H1 (cell line): Measurements from ENCODE around the gene WDR27. TPM values are rescaled to one million over a fixed set of nuclear protein-coding genes. Genes with fewer than 3 reads are reported as not detected.

Experiments
- CTCF ChIA-PET: fragments of 300-600 bp; sonication (Branson Sonifier 250); formaldehyde crosslinking; loops from one replicate; lab custom pipeline; 2021; ENCODE audit not compliant: partially characterized antibody; lab: Charles Lee
- POLR2A ChIA-PET: fragments of 300-600 bp; sonication (Branson Sonifier 250); formaldehyde crosslinking; loops from one replicate; lab custom pipeline; 2021; ENCODE audit warnings: inconsistent platforms; ENCODE audit not compliant: partially characterized antibody; lab: Charles Lee
- DNase-seq, 2 experiments: peaks; one replicate each; pipeline versions ENCODE4 v3.0.0 to v3.0.0-alpha.2; 2010 to 2022; ENCODE audit warnings: low spot score in 2 of 2, low read depth in 1 of 2, mixed read lengths in 1 of 2
- FAIRE-seq: peaks from 2 replicates; lab custom pipeline; 2011; peaks lifted over from hg19 to GRCh38; lab: Jason Lieb, UNC
- H2AFZ ChIP-seq: 2 replicates; pipeline ENCODE4 v1.8.1; 2012; ENCODE audit warnings: low read length, inconsistent platforms
- H2AK5ac ChIP-seq: 2 replicates; pipeline ENCODE4 v1.6.1; 2013; ENCODE audit warnings: low read depth, low read length
- H2BK120ac ChIP-seq: replicated peaks from 2 replicates; pipeline ENCODE3; 2013; ENCODE audit warnings: low read depth, low read length, inconsistent platforms
- H2BK12ac ChIP-seq: 2 replicates; pipeline ENCODE4 v1.6.1; 2013; ENCODE audit warnings: low read depth, low read length
- H2BK15ac ChIP-seq: 2 replicates; pipeline ENCODE4 v1.6.1; 2013; ENCODE audit warnings: low read length
- H2BK20ac ChIP-seq: 2 replicates; pipeline ENCODE4 v1.6.1; 2013; ENCODE audit warnings: low read length
- H2BK5ac ChIP-seq: 2 replicates; pipeline ENCODE4 v1.6.1; 2013; ENCODE audit warnings: low read depth, low read length
- H3K14ac ChIP-seq: 2 replicates; pipeline ENCODE4 v1.6.1; 2013; ENCODE audit warnings: inconsistent platforms; ENCODE audit not compliant: insufficient read length
- H3K18ac ChIP-seq: 2 replicates; pipeline ENCODE4 v1.6.1; 2013; ENCODE audit warnings: low read length; ENCODE audit errors: extremely low read depth
- H3K23ac ChIP-seq: 2 replicates; pipeline ENCODE4 v1.6.1; 2013; ENCODE audit warnings: inconsistent platforms; ENCODE audit not compliant: insufficient read length
- H3K23me2 ChIP-seq: 2 replicates; pipeline ENCODE4 v1.6.1; 2013; ENCODE audit warnings: low read depth, low read length
- H3K27ac ChIP-seq: 2 replicates; pipeline ENCODE4 v1.6.1; 2011; ENCODE audit warnings: low read depth, low read length, inconsistent platforms
- H3K27me3 ChIP-seq, 4 experiments: replicated peaks in 1 of 4; 1 replicate in 1 of 4; 2 replicates in 3 of 4; pipeline versions ENCODE4 v1.6.1 to v1.8.1; 2011 to 2013; ENCODE audit warnings: low read length in 3 of 4, mild to moderate bottlenecking in 3 of 4, inconsistent platforms in 2 of 4, mixed read lengths in 2 of 4, moderate library complexity in 1 of 4; ENCODE audit not compliant: control insufficient read depth in 3 of 4, insufficient read depth in 3 of 4; ENCODE audit errors: extremely low read depth in 1 of 4
- H3K36me3 ChIP-seq, 4 experiments: 2 replicates each; pipeline versions ENCODE4 v1.6.1 to v1.8.1; 2011 to 2013; ENCODE audit warnings: mild to moderate bottlenecking in 4 of 4, low read length in 3 of 4, moderate library complexity in 2 of 4, control low read depth in 1 of 4, inconsistent platforms in 1 of 4; ENCODE audit not compliant: insufficient read depth in 4 of 4, control insufficient read depth in 2 of 4
- H3K4ac ChIP-seq: replicated peaks from 2 replicates; pipeline ENCODE3; 2013; ENCODE audit warnings: low read length, low read depth, mixed read lengths, inconsistent platforms; ENCODE audit not compliant: insufficient read length
- H3K4me1 ChIP-seq, 4 experiments: replicated peaks in 1 of 4; 1 replicate in 1 of 4; 2 replicates in 3 of 4; pipeline versions ENCODE4 v1.6.1 to v1.8.1; 2011 to 2013; ENCODE audit warnings: low read length in 3 of 4, inconsistent platforms in 2 of 4, mixed read lengths in 1 of 4; ENCODE audit not compliant: insufficient read depth in 4 of 4, control insufficient read depth in 3 of 4
- H3K4me2 ChIP-seq, 2 experiments: 2 replicates each; pipeline versions ENCODE4 v1.6.1 to v1.8.1; 2011 to 2013; ENCODE audit warnings: low read depth in 2 of 2, low read length in 2 of 2, control low read depth in 1 of 2, inconsistent platforms in 1 of 2, mild to moderate bottlenecking in 1 of 2; ENCODE audit not compliant: insufficient read depth in 1 of 2
- H3K4me3 ChIP-seq, 4 experiments: fragments of 200-600, 300-600 bp in 1 of 4; sonication (generic), shearing (Covaris generic), sonication (Bioruptor Twin) in 1 of 4; 2 replicates each; pipeline versions ENCODE4 v1.5.1 to v1.8.1; 2011 to 2016; ENCODE audit warnings: low read length in 4 of 4, low read depth in 3 of 4, control low read depth in 2 of 4, inconsistent platforms in 2 of 4, mild to moderate bottlenecking in 2 of 4, mixed read lengths in 1 of 4, moderate library complexity in 1 of 4; ENCODE audit not compliant: insufficient read depth in 2 of 4; ENCODE audit errors: extremely low read depth in 1 of 4
- H3K56ac ChIP-seq: replicated peaks from 2 replicates; pipeline ENCODE3; 2013; ENCODE audit warnings: low read depth, mild to moderate bottlenecking, mixed read lengths, low read length, inconsistent platforms; ENCODE audit not compliant: insufficient read length
- H3K79me1 ChIP-seq: 2 replicates; pipeline ENCODE4 v1.6.1; 2013; ENCODE audit warnings: low read depth, low read length, control low read depth
- H3K79me2 ChIP-seq, 2 experiments: 2 replicates each; pipeline versions ENCODE4 v1.6.1 to v1.8.1; 2012 to 2013; ENCODE audit warnings: low read length in 2 of 2, mild to moderate bottlenecking in 2 of 2, inconsistent platforms in 1 of 2; ENCODE audit not compliant: insufficient read depth in 2 of 2, control insufficient read depth in 1 of 2
- H3K9ac ChIP-seq, 4 experiments: replicated peaks in 1 of 4; 1 replicate in 1 of 4; 2 replicates in 3 of 4; pipeline versions ENCODE4 v1.6.1 to v1.8.1; 2011 to 2013; ENCODE audit warnings: low read depth in 3 of 4, low read length in 3 of 4, control low read depth in 2 of 4, mild to moderate bottlenecking in 2 of 4, moderate library complexity in 2 of 4, inconsistent platforms in 1 of 4; ENCODE audit errors: extremely low read depth in 1 of 4
- H3K9me3 ChIP-seq, 2 experiments: 2 replicates each; pipeline versions ENCODE4 v1.6.1 to v1.8.1; 2012 to 2013; ENCODE audit warnings: mild to moderate bottlenecking in 2 of 2, moderate library complexity in 2 of 2, control low read depth in 1 of 2, inconsistent platforms in 1 of 2, low read depth in 1 of 2, low read length in 1 of 2, mixed read lengths in 1 of 2; ENCODE audit not compliant: insufficient read depth in 2 of 2
- H4K20me1 ChIP-seq, 2 experiments: replicated peaks in 1 of 2; 2 replicates each; pipeline versions ENCODE3 to v1.8.1; 2011 to 2013; ENCODE audit warnings: inconsistent platforms in 2 of 2, low read length in 2 of 2, mild to moderate bottlenecking in 1 of 2; ENCODE audit not compliant: insufficient read depth in 2 of 2, control insufficient read depth in 1 of 2
- H4K5ac ChIP-seq: 2 replicates; pipeline ENCODE4 v1.6.1; 2013; ENCODE audit warnings: low read length, low read depth, mixed read lengths, inconsistent platforms; ENCODE audit not compliant: insufficient read length
- H4K8ac ChIP-seq: 2 replicates; pipeline ENCODE4 v1.8.0; 2013; ENCODE audit warnings: mild to moderate bottlenecking, moderate library complexity, low read length, inconsistent platforms; ENCODE audit not compliant: insufficient read depth; ENCODE audit errors: extremely low read depth
- H4K91ac ChIP-seq: replicated peaks from 2 replicates; pipeline ENCODE3; 2013; ENCODE audit warnings: low read length, mixed read lengths, inconsistent platforms; ENCODE audit not compliant: insufficient read length
- CBX5 ChIP-seq: fragments of 300-800, 300-1000 bp; sonication (generic); IDR thresholded peaks from 2 replicates; pipeline ENCODE4 v1.7.1; 2016; ENCODE audit warnings: antibody characterized with exemption, low read length, low read depth
- CHD2 ChIP-seq: IDR thresholded peaks from 2 replicates; pipeline ENCODE4 v1.6.1; 2012; ENCODE audit warnings: low read length, improper control_type of control experiment
- GABPA ChIP-seq: IDR thresholded peaks from 2 replicates; pipeline ENCODE4 v1.6.1; 2011; ENCODE audit warnings: mild to moderate bottlenecking, low read length, moderate library complexity, borderline replicate concordance; ENCODE audit not compliant: insufficient read depth
- KDM4A ChIP-seq: IDR thresholded peaks from one replicate; pipeline ENCODE4 v1.7.1; 2012; ENCODE audit warnings: low read depth, mild to moderate bottlenecking, moderate library complexity, low read length, inconsistent platforms; ENCODE audit not compliant: severe bottlenecking
- KDM5A ChIP-seq: fragments of 200-600 bp; IDR thresholded peaks from 2 replicates; pipeline ENCODE4 v1.7.1; 2012; ENCODE audit warnings: mild to moderate bottlenecking, low read length, inconsistent platforms, mixed read lengths
- SAP30 ChIP-seq: fragments of 300-600 bp; sonication (generic); IDR thresholded peaks from 2 replicates; pipeline ENCODE4 v1.7.1; 2012; ENCODE audit warnings: low read length, moderate library complexity, mild to moderate bottlenecking, inconsistent platforms; ENCODE audit not compliant: insufficient read depth, insufficient replicate concordance
- SRF ChIP-seq: IDR thresholded peaks from 2 replicates; pipeline ENCODE4 v1.6.1; 2011; ENCODE audit warnings: mild to moderate bottlenecking, low read depth, low read length, moderate library complexity
- TAF1 ChIP-seq: IDR thresholded peaks from 2 replicates; pipeline ENCODE4 v1.6.1; 2011; ENCODE audit warnings: mild to moderate bottlenecking, low read depth, low read length
- TCF12 ChIP-seq: IDR thresholded peaks from 2 replicates; pipeline ENCODE4 v1.6.1; 2011; ENCODE audit warnings: low read depth, mild to moderate bottlenecking, low read length
- YY1 ChIP-seq: IDR thresholded peaks from 2 replicates; pipeline ENCODE4 v1.6.1; 2011; ENCODE audit warnings: low read depth, mild to moderate bottlenecking, low read length
- WGBS, 2 experiments: shearing (Covaris generic) in 1 of 2; methylation state at CpG; one replicate each; pipeline versions ENCODE4 v1.1.6 to v1.1.7; 2013 to 2015; ENCODE audit warnings: low lambda C conversion rate in 2 of 2, mixed read lengths in 2 of 2, inconsistent platforms in 1 of 2, low coverage in 1 of 2, missing lambda C conversion rate in 1 of 2; ENCODE audit not compliant: insufficient replicate concordance in 2 of 2, insufficient coverage in 1 of 2, insufficient read length in 1 of 2; ENCODE audit errors: extremely low coverage in 1 of 2, missing lambda C conversion rate in 1 of 2; 5-methylcytosine and 5-hydroxymethylcytosine counted together
- polyA plus RNA-seq, 7 experiments: library from polyadenylated mRNA; depleted of rRNA in 3 of 7; stranded (reverse) in 5 of 7; unstranded in 2 of 7; fragments of >200 nt in 5 of 7; fragments of 200-250 nt in 2 of 7; gene quantifications; 1 replicate in 5 of 7; 2 replicates in 1 of 7; 4 replicates in 1 of 7; pipeline versions ENCODE4 v1.2.1 to v1.2.3, GENCODE V29; 2011 to 2013; ENCODE audit warnings: missing spikeins in 2 of 7, mixed read lengths in 2 of 7
- total RNA-seq: library from RNA; stranded (reverse); fragmentation: NEBNext Ultra II Directional; extraction: Animal tissue kit (Norgen Biotek cat#: 25700); gene quantifications from 2 replicates; pipeline ENCODE4 v1.2.1, GENCODE V29; 2021
- TF ChIP-seq, protein P1 (sequence below), 3 experiments: IDR thresholded peaks; 1 replicate in 2 of 3; 2 replicates in 1 of 3; pipeline versions ENCODE4 v1.5.1 to v1.6.1; 2011; ENCODE audit warnings: low read length in 3 of 3, mild to moderate bottlenecking in 3 of 3, inconsistent platforms in 2 of 3, low read depth in 1 of 3, moderate library complexity in 1 of 3; ENCODE audit not compliant: insufficient read depth in 1 of 3; ENCODE audit errors: control extremely low read depth in 1 of 3

Gene WDR27
- total and polyA plus RNA-seq, 2 of the 8 experiments (the other 6 are each of a cell fraction or from before 2014, with no cell fraction given): 53.6 to 68.6 TPM

DNA sequence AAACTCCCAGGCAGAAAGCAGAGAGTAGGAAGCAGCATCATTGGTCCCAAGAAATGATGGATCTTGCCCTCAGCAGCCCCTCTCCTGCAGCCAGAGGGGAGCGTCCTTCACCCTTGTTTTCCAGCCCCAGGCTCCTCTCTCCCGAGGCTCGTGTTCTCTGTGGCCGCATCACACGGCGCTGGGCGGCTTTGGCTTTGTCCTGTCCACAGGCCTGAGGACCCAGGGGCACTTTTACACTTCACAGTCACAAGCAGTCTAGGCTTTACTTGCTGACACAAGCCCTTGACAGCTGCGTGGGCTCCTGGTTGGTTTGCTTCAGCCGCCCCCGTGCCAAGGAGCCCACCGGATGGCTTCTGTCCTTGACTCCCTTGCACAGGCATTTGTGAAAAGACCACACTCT is 272.8 kb downstream of the WDR27 start:
- no peak overlapping the region for H3K14ac ChIP-seq
- no peak overlapping the region for H2AFZ ChIP-seq
- no peak for DNase-seq
- CTCF ChIA-PET: interaction anchor here (3.2 kb wide), 1 partner anchor 16 kb away, joined by 12 read pairs; no protein-coding TSS in a partner anchor
- peak overlapping the region; percentile 75 for H4K5ac ChIP-seq
- no peak overlapping the region for H3K27ac ChIP-seq
- H3K4me3 ChIP-seq: no peak overlapping the region
- peak overlapping the region; percentile 2; the same call in 1 of the 2 replicates for H2BK12ac ChIP-seq
- POLR2A ChIA-PET: no interaction called here
- H2BK20ac ChIP-seq: peak overlapping the region; percentile 27; the same call in 1 of the 2 replicates
- 0 out of 2 replicates have a peak overlapping the region, but pooled peaks have one; percentile 38 for H3K18ac ChIP-seq
- H3K79me2 ChIP-seq: no peaks in the 10 kb centered on the region
- peaks cover 15 to 33% of the 10 kb centered on the region in 2 experiments; a peak in 3 of 4 replicates for H3K9me3 ChIP-seq
- peaks cover 0 to 4% (median 1%) of the 10 kb centered on the region in 4 experiments; a peak in 4 of 7 replicates for H3K27me3 ChIP-seq
- H3K9ac ChIP-seq: no peak overlapping the region
- H3K4me2 ChIP-seq: 0 out of 4 replicates have a peak overlapping the region, but pooled peaks of 1 of the 2 experiments have one; percentile 18
- no peak overlapping the region for H3K4ac ChIP-seq
- H3K23me2 ChIP-seq: no peaks in the 10 kb centered on the region
- H4K20me1 ChIP-seq: no peaks in the 10 kb centered on the region
- 89% methylated on average over 11 of the region's 11 CpGs; no CpG with 5 or more reads in 1 of the 2 experiments for WGBS, 2 experiments
- H3K4me1 ChIP-seq: peaks cover 0 to 15% (median 5%) of the 10 kb centered on the region in 4 experiments; a peak in 6 of 7 replicates
- H2AK5ac ChIP-seq: no peak overlapping the region; the same call in 1 of the 2 replicates
- peak overlapping the region; percentile 70 for H4K8ac ChIP-seq
- H3K56ac ChIP-seq: no peak overlapping the region
- no peak overlapping the region for H3K23ac ChIP-seq
- H2BK5ac ChIP-seq: no peak overlapping the region
- no peak for FAIRE-seq
- no peak overlapping the region for H2BK15ac ChIP-seq
- H3K79me1 ChIP-seq: no peaks in the 10 kb centered on the region
- H2BK120ac ChIP-seq: peak overlapping the region; percentile 30
- H4K91ac ChIP-seq: peak overlapping the region; percentile 88
- peaks cover 0 to 3% (median 0%) of the 10 kb centered on the region in 4 experiments; a peak in 1 of 8 replicates for H3K36me3 ChIP-seq
- TF ChIP-seq YY1: no peak
- TF ChIP-seq SRF: no peak
- no peak for TF ChIP-seq GABPA
- no peak for TF ChIP-seq CBX5
- TF ChIP-seq TCF12: no peak
- no peak for TF ChIP-seq SAP30
- no peak for TF ChIP-seq KDM4A
- TF ChIP-seq CHD2: no peak
- TF ChIP-seq, protein P1, sequence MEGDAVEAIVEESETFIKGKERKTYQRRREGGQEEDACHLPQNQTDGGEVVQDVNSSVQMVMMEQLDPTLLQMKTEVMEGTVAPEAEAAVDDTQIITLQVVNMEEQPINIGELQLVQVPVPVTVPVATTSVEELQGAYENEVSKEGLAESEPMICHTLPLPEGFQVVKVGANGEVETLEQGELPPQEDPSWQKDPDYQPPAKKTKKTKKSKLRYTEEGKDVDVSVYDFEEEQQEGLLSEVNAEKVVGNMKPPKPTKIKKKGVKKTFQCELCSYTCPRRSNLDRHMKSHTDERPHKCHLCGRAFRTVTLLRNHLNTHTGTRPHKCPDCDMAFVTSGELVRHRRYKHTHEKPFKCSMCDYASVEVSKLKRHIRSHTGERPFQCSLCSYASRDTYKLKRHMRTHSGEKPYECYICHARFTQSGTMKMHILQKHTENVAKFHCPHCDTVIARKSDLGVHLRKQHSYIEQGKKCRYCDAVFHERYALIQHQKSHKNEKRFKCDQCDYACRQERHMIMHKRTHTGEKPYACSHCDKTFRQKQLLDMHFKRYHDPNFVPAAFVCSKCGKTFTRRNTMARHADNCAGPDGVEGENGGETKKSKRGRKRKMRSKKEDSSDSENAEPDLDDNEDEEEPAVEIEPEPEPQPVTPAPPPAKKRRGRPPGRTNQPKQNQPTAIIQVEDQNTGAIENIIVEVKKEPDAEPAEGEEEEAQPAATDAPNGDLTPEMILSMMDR (IDR thresholded peaks at IDR 0.05; ENCODE audit: control extremely low read depth in 1 of 3, insufficient read depth in 1 of 3, low read depth in 1 of 3, low read length in 3 of 3): no peak
- no peak for TF ChIP-seq KDM5A
- no peak for TF ChIP-seq TAF1
